Stimulated activated CD4-positive, alpha-beta T cell treated with anti-CD3 and anti-CD28 coated beads, Interleukin-4, amount 100 ng/mL, for 4 hours (primary cell): Measurements from ENCODE around the gene GBP3.
"Not testable (repeated sequence)": the region's sequence is repeated elsewhere in the genome, so short reads cannot be mapped to it uniquely, and the experiment has no call there.

Experiments
- DNase-seq, 2 experiments: peaks; one replicate each; pipeline ENCODE4 v3.0.0-alpha.2; 2020

GBP3 gene

DNA sequence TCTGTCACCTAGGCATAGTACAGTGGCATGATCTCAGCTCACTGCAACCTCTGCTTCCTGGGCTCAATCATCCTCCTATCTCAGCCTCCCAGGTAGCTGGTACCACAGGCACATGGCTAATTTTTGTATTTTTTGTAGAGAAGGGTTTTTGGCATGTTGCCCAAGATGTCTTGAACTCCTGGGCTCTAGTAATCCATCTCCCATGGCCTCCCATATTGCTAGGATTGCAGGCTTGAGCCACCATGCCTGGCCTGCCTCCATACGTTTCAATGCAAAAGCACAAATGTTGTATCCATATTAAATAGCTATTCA lies 17.6 kb upstream of the GBP3 start:
- no peak for DNase-seq

GRCh38 chr1:89037186-89037585 lies 14.5 kb upstream of the GBP3 start:
- DNase-seq = no peak

- no peak for DNase-seq
Measured at GRCh38 chr1:89035080-89035479, 12.4 kb upstream of the GBP3 start.

GRCh38 chr1:89034004-89034403 lies 11.3 kb upstream of the GBP3 start:
- DNase-seq = not testable (repeated sequence)

DNA sequence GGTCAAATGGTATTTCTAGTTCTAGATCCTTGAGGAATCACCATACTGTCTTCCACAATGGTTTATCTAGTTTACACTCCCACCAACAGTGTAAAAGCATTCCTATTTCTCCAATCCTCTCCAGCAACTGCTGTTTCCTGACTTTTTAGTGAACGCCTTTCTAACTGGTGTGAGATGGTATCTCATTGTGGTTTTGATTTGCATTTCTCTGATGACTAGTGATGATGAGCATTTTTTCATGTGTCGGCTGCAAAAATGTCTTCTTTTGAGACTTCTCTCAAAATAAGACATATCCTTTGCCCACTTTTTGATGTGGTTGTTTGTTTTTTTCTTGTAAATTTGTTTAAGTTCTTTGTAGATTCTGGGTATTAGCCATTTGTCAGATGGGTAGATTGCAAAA lies 6.4 kb upstream of the GBP3 start:
- not testable (repeated sequence) for DNase-seq

- DNase-seq = no peak
Measured at GRCh38 chr1:89025928-89026327, 3.3 kb upstream of the GBP3 start.

- no peak for DNase-seq
Measured at GRCh38 chr1:89023026-89023425, 360 bp upstream of the GBP3 start.

DNA sequence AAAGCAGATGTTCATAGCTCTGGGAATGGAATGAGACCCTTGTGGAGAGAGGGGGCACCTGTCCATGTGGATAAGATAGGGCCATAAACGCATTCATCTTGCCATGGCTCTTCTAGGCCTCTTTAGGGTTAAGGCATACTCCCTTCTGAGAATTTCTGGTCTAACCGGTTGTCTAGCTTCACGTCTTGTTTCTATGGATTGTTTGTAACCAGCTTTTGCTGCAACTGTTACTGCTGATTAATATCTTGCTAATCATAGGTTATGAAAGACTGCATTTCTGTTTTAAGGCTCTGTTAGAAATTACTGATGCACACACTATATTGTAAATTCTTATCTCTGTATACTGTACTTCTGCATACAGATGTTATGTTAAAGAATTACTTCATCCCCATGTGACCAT lies 4.3 kb downstream of the GBP3 start:
- DNase-seq = not testable (repeated sequence)

GRCh38 chr1:89008511-89008910 lies 14.2 kb downstream of the GBP3 start:
- no peak for DNase-seq

DNA sequence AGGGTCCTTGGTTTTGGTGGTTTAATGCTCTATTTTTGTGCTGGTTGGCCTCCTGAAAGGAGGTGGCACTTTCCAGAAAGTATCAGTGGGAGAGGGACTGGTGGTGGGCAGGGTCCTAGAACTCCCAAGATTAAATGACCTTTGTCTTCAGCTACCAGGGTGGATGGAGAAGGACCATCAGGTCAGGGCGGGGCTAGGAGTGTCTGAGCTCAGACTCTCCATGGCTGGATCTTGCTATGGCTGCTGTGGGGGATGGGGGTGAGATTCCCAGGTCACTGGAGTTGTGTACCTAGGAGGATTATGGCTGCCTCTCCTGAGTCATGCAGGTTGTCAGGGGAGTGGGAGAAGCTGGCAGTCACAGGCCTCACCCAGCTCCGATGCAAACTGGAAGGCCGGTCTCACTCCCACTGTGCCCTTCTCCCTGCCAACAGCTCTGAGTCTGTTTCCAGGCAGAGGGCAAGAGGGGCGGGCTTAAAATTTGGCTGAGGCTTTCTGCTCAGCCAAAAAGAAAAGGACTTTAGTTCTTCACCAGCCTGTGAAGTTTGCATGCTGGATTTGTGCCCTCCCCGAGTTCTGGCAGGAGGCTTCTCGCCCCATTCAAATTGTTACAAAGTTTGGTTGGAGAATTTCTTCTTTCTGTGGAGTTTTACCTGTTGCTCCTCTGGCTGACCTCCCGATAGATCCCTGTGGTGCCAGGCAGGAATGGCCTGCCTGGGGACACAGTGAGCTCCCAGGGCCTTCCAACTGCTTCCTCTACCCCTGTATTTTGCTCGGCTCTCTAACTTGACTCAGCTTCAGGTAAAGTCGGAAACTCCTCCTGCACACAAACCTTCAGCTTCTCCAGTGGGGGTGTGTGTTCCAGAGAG lies 17.1 kb downstream of the GBP3 start:
- DNase-seq = no peak

DNA sequence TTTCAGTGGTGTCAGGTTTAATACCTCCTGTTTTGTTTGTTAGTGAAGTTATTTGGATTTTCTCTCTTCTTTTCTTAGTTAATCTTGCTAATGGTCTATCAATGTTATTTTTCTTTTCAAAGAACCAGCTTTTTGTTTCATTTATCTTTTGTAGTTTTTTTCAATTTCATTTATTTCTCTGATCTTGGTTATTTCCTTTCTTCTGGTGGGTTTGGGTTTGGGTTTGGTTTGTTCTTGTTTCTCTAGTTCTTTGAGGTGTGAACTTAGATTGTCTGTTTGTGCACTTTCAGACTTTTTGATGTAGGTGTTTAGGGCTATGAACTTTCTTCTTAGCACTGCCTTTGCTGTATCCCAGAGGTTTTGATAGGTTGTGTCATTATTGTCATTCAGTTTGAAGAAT lies 20.5 kb downstream of the GBP3 start:
- DNase-seq = not testable (repeated sequence)

DNA sequence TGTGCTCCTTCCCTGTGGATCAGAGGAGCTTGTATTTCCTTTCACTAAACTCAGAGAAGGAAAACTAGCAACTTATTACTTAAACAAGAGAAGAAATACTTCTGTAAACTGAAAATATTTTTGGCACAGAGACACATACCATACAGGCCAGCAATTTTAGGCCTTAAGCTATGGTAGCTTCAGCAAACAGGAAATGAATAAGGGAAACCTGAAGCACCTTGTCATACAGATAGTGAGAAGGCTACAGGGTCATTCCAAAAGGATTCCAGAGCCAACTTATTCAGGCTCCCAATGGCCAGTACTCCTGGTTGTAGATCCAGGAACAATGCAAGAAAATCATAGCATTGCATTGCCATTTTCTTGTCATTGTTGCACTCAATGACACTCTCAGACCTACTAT lies 21.2 kb downstream of the GBP3 start:
- DNase-seq = no peak

- DNase-seq = peak in 1 of 2 experiments; percentile 13
Measured at GRCh38 chr1:88998716-88999115, 23.9 kb downstream of the GBP3 start.

GRCh38 chr1:88990426-88990825 lies 32.2 kb downstream of the GBP3 start:
- no peak for DNase-seq

DNA sequence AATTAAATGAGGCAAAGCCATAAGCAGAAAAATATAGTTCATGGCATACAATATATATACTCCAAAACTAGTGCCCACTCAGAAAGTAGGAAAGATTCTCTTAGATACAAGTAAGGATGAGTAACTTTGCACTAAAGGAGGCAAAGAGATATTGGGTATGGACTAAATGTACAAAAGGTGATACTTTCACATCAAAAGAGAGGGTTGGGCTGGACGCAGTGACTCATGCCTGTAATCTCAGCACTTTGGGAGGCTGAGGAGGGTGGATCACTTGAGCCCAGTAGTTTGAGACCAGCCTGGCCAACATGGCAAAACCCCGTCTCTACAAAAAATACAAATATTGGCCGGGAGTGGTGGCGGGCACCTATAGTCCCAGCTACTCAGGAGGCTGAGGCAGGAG lies 37.0 kb downstream of the GBP3 start:
- DNase-seq = no peak

DNA sequence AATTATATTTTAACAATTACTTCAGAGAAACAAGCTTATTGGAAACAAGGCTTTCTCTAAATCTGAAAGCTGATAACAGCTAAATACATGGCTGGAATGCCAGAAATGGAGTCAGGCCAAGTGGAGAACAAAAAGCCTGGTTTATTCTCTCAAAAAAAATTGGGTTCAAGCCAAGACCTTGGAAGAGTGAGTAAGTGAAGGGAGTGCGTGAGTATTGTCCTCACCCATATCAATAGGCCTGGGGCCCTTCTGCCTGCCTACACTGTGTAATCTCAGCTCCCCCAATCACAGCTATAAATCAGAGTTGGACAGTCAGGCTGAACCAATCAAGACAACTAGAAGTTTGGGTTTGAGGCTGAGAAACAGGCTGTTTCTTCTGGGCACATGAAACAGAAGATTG lies 37.6 kb downstream of the GBP3 start:
- DNase-seq = no peak

- no peak for DNase-seq
Measured at GRCh38 chr1:88984569-88984968, 38.1 kb downstream of the GBP3 start.

- DNase-seq = no peak
Measured at GRCh38 chr1:88983791-88984559, 38.7 kb downstream of the GBP3 start.

- DNase-seq = no peak
Measured at GRCh38 chr1:88982055-88982454, 40.6 kb downstream of the GBP3 start.

DNA sequence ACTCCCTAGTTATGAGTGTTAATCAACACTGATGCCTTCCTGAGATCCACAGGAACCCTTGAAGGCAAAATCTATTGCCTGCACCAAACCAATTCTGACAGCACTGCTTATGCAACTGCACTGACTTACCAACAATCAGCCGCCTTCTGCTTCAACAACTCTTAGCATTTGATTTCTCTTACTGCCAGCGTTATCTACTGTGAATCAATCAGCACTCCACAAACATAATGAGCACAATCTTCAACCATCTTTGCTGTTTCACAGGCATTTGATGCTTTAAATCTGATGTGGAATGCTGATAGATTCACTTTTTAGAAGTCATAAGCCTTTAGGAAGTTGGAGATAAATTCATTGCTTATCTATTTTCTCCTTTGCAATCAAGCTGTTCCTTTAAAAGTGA lies 41.2 kb downstream of the GBP3 start:
- DNase-seq = not testable (repeated sequence)

DNA sequence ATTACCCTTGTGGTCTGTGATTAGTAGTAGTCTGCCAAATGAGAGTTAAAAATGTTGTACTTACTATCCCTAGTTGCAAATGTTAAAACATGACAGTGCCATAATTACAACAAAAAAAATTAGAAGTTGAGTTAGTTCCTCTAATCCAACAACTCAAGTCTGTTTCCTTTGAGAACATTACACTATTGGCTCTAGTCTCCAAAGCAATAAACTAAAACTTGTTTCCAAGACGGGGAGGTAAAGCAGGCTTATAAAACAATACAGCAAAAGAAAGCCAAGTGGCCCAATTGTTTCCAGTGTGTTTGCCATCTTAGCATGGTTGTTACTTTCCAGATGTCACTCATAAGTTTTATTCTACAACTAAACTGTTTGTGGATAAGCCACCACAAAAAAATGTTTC lies 41.8 kb downstream of the GBP3 start:
- no peak for DNase-seq

GRCh38 chr1:88979749-88980116 lies 42.9 kb downstream of the GBP3 start:
- no peak for DNase-seq

DNA sequence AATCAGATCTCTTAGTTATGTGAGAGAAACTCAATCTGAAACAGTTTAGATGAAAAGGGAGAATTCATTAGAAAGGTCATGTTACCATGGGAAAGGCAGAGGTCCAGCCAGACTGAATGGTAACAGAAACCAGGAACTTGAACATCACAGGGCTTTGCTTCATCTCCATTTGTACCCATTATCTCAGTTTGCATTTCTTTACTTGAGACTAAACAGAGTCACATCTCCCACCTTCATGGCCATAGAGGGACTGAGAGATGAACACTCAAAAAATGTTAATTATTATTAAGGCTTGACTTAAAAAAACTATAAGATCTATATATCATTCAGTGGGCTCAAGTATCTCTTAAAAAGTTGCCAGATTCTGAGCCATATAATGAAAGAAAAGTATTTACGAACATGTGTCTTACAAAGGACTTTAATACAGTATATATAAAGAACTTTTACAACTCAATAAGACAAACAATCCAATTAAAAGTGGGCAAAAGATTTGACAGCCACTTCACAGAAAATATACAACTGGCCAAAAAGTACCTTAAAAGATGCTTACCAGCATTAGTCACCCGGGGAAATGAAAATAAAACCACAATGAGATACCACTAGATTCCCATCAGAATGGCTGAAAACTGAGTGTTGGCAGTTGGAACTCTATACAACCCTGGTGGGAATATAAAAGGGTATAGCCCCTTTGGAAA lies 43.5 kb downstream of the GBP3 start:
- DNase-seq = no peak

DNA sequence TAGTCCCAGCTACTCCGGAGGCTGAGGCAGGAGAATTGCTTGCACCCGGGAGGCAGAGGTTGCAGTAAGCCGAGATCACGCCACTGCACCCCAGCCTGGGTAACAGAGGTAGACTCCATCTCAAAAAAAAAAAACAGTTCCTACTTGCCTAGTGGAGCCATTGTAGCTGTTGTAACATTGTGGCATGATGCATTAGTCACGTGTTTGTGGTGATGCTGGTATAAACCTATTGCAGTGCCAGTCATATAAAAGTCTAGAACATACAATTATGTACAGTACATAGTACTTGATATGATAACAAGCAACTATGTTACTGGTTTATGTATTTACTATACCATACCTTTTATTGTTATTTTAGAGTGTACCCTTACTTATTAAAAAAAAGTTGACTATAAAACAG lies 46.4 kb downstream of the GBP3 start:
- DNase-seq = no peak
